PC-3 (cell line): ENCODE results near the gene DPM3. TPM values are rescaled to one million over a fixed set of nuclear protein-coding genes. Genes with fewer than 3 reads are reported as not detected.

ENCODE experiments used
- ATAC-seq: fragments of 200-7000 bp; cut with Tn5 transposase; 2 replicates; pipeline ENCODE4 v1.9.1; 2020; ENCODE audit warnings: mild to moderate bottlenecking, moderate library complexity
- BruUV-seq: library from RNA; stranded (reverse); fragments of 400-500 nt; replicated peaks from 2 replicates; lab custom pipeline; 2021; lab: Mats Ljungman, UMichigan
- CTCF ChIA-PET: fragments of 300-600 bp; sonication (Branson Sonifier 250); formaldehyde crosslinking; loops from one replicate; lab custom pipeline; 2022; ENCODE audit warnings: antibody characterized with exemption; lab: Charles Lee
- POLR2A ChIA-PET: fragments of 300-600 bp; sonication (Branson Sonifier 250); formaldehyde crosslinking; loops from one replicate; lab custom pipeline; 2022; ENCODE audit warnings: antibody characterized with exemption; ENCODE audit not compliant: unreplicated experiment; lab: Charles Lee
- DNase-seq: peaks from one replicate; pipeline ENCODE4 v3.0.0-alpha.2; 2015
- H2AFZ ChIP-seq: fragments of 300-600 bp; sonication (generic); 2 replicates; pipeline ENCODE4 v1.6.0; 2016; ENCODE audit warnings: antibody characterized with exemption, low read length
- H3F3A ChIP-seq: fragments of 300-600 bp; sonication (generic); one replicate; pipeline ENCODE4 v1.6.0; 2017; ENCODE audit warnings: antibody characterized with exemption, low read length, control low read depth, mild to moderate bottlenecking; ENCODE audit not compliant: unreplicated experiment
- H3K27ac ChIP-seq: fragments of 300-600 bp; sonication (generic); 2 replicates; pipeline ENCODE4 v1.5.1; 2016; ENCODE audit warnings: mild to moderate bottlenecking, low read length
- H3K27me3 ChIP-seq: fragments of 300-600 bp; sonication (generic); 2 replicates; pipeline ENCODE4 v1.6.1; 2016; ENCODE audit warnings: low read length, mixed read lengths
- H3K36me3 ChIP-seq: fragments of 300-600 bp; sonication (generic); 2 replicates; pipeline ENCODE4 v1.6.1; 2016; ENCODE audit warnings: low read depth, mixed run types, low read length, mixed read lengths
- H3K4me1 ChIP-seq: fragments of 300-600 bp; sonication (generic); 2 replicates; pipeline ENCODE4 v1.5.1; 2016; ENCODE audit warnings: low read length; ENCODE audit not compliant: insufficient read depth
- H3K4me2 ChIP-seq: fragments of 300-600 bp; sonication (generic); 2 replicates; pipeline ENCODE4 v1.6.0; 2016; ENCODE audit warnings: low read length
- H3K4me3 ChIP-seq: fragments of 300-600 bp; sonication (generic); 2 replicates; pipeline ENCODE4 v1.5.1; 2016; ENCODE audit warnings: mild to moderate bottlenecking, low read length, mixed read lengths
- H3K79me2 ChIP-seq: fragments of 300-600 bp; sonication (generic); 2 replicates; pipeline ENCODE4 v1.6.1; 2017; ENCODE audit warnings: low read length, mixed read lengths
- H3K9ac ChIP-seq: fragments of 300-600 bp; sonication (generic); 2 replicates; pipeline ENCODE4 v1.6.0; 2016; ENCODE audit warnings: mild to moderate bottlenecking, low read length
- H3K9me2 ChIP-seq: fragments of 300-600 bp; sonication (generic); replicated peaks from 2 replicates; pipeline ENCODE4 v1.6.1; 2016; ENCODE audit warnings: mixed run types, low read length, mixed read lengths
- H3K9me3 ChIP-seq: fragments of 300-600 bp; sonication (generic); 2 replicates; pipeline ENCODE4 v1.6.1; 2016; ENCODE audit warnings: low read length, mixed read lengths
- H4K20me1 ChIP-seq: fragments of 300-600 bp; sonication (generic); 2 replicates; pipeline ENCODE4 v1.6.1; 2016; ENCODE audit warnings: low read length, mixed read lengths
- EZH2 ChIP-seq: fragments of 300-600 bp; sonication (generic); IDR thresholded peaks from one replicate; pipeline ENCODE4 v1.6.1; 2017; ENCODE audit warnings: antibody characterized with exemption, mild to moderate bottlenecking, low read length; ENCODE audit not compliant: unreplicated experiment
- EZH2phosphoT487 ChIP-seq: fragments of 300-600 bp; sonication (generic); IDR thresholded peaks from 2 replicates; pipeline ENCODE4 v1.6.1; 2018; ENCODE audit warnings: mild to moderate bottlenecking, antibody characterized with exemption, low read length, borderline replicate concordance
- intact Hi-C: fragments of 100-400 bp; cut with micrococcal nuclease; formaldehyde crosslinking; loops from 2 replicates; pipeline ENCODE4 v1.9.0; 2023
- total RNA-seq: library from RNA; depleted of rRNA; stranded (reverse); fragments of >200 nt; gene quantifications from 2 replicates; pipeline ENCODE4 v1.2.3, GENCODE V29; 2014
- TF ChIP-seq, protein P1 (sequence below): fragments of 300-600 bp; sonication (generic); conservative IDR thresholded peaks from 2 replicates; pipeline ENCODE4 v1.5.1; 2017; ENCODE audit warnings: antibody characterized with exemption, low read depth, mild to moderate bottlenecking, low read length

DPM3 gene
- total RNA-seq, 1 experiment from 2014 or later = 74.3 TPM

DNA sequence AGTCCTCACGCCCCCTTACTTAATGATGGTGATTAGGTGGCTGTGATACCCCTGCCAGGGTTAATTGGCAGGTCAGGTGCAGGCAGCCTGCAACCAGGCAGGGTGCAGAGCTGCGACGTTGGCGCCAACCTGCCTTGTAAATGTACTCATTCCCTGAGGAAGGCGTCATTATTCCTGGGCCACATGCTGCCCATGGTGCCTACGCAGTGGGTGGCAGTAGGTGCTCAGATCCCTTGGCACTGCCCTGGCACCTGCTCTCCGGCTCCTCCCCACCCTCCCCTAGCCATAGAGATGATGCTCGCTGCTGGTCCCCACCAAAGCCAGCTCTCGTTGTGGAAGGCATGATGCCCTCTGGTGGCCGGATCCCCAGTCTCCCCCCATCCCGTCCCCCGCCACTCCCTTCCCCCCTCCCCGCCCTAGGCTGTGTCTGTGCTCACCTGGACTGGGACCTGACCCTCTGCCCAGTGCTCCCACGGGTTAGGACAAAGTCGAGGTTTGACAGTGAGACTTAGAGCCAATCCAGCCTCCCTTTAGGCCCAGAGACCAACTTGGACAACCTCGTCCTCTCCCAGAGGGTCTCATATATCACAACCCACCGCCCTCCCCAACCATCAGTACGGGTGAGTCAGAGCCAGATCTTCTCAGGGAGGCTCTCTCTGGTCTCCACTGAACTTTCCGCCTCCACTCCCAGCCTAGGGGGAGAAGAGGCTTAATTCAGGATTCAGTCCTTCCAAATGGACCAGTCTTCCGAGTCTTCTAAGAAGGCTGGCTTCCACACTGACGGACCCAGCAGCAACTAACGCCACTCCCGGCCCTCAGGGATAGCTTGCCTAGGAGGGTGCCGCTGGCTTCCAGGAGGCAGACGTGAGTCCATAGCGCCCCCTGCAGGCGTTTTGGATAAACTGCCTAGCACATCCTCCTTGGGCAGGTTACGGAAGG, 27.1 kb upstream of the DPM3 start:
- H3K4me2 ChIP-seq = peak overlapping the region; percentile 93
- no peak for TF ChIP-seq EZH2
- TF ChIP-seq, protein P1, sequence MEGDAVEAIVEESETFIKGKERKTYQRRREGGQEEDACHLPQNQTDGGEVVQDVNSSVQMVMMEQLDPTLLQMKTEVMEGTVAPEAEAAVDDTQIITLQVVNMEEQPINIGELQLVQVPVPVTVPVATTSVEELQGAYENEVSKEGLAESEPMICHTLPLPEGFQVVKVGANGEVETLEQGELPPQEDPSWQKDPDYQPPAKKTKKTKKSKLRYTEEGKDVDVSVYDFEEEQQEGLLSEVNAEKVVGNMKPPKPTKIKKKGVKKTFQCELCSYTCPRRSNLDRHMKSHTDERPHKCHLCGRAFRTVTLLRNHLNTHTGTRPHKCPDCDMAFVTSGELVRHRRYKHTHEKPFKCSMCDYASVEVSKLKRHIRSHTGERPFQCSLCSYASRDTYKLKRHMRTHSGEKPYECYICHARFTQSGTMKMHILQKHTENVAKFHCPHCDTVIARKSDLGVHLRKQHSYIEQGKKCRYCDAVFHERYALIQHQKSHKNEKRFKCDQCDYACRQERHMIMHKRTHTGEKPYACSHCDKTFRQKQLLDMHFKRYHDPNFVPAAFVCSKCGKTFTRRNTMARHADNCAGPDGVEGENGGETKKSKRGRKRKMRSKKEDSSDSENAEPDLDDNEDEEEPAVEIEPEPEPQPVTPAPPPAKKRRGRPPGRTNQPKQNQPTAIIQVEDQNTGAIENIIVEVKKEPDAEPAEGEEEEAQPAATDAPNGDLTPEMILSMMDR = peak; percentile 99
- peak; percentile 86 for ATAC-seq
- no peaks in the 10 kb centered on the region for H3K9me3 ChIP-seq
- intact Hi-C loops = loop anchor here (1.0 kb wide), 2 partner anchors 32 to 76 kb away; partner anchors contain the start of gene SLC50A1
- no TSS peak for BruUV-seq
- H3K4me1 ChIP-seq = peaks cover 12% of the 10 kb centered on the region; the same call in 1 of the 2 replicates
- DNase-seq = peak; percentile 94
- no peaks in the 10 kb centered on the region for H4K20me1 ChIP-seq
- peak overlapping the region; percentile 67 for H3K4me3 ChIP-seq
- H2AFZ ChIP-seq = peak overlapping the region; percentile 88
- H3K9ac ChIP-seq = peak overlapping the region; percentile 34; the same call in 1 of the 2 replicates
- CTCF ChIA-PET = interaction anchor here (0.5 to 2.7 kb wide), 13 partner anchors 13 to 124 kb away, joined by 3 to 57 read pairs (median 5); no protein-coding TSS in a partner anchor
- POLR2A ChIA-PET = interaction anchor here (0.6 kb wide), 1 partner anchor 32 kb away, joined by 4 read pairs; no protein-coding TSS in a partner anchor
- H3F3A ChIP-seq = no peaks in the 10 kb centered on the region
- H3K9me2 ChIP-seq = no peaks in the 10 kb centered on the region
- H3K27me3 ChIP-seq = no peaks in the 10 kb centered on the region
- peaks cover 14% of the 10 kb centered on the region for H3K79me2 ChIP-seq
- H3K36me3 ChIP-seq = peaks cover 8% of the 10 kb centered on the region; the same call in 1 of the 2 replicates
- H3K27ac ChIP-seq = peak overlapping the region; percentile 19

- ChIA-PET CTCF (interaction anchor here (0.5 to 2.7 kb wide), 11 partner anchors 12 to 107 kb away, joined by 3 to 57 read pairs (median 5); no protein-coding TSS in a partner anchor), POLR2A (no interaction called here)
- TF ChIP-seq EZH2phosphoT487 = no peak
- TF ChIP-seq EZH2 = no peak
- TF ChIP-seq, protein P1 = no peak
- no peaks in the 10 kb centered on the region for H3F3A ChIP-seq
- 0 out of 2 replicates have a peak overlapping the region, but pooled peaks have one; percentile 93 for H3K4me2 ChIP-seq
- no peak overlapping the region for H3K27ac ChIP-seq
- no peaks in the 10 kb centered on the region for H3K27me3 ChIP-seq
- H3K79me2 ChIP-seq = peaks cover 6% of the 10 kb centered on the region; the same call in 1 of the 2 replicates
- H3K9me2 ChIP-seq = no peaks in the 10 kb centered on the region
- BruUV-seq = no TSS peak
- H3K9me3 ChIP-seq = no peaks in the 10 kb centered on the region
- intact Hi-C loops = loop anchor here (1.0 kb wide), 2 partner anchors 31 to 75 kb away; partner anchors contain the start of gene SLC50A1
- H2AFZ ChIP-seq = no peak overlapping the region
- DNase-seq (no peak), ATAC-seq (no peak)
- peaks cover 8% of the 10 kb centered on the region; the same call in 1 of the 2 replicates for H3K36me3 ChIP-seq
- H3K4me1 ChIP-seq = peaks cover 4% of the 10 kb centered on the region; the same call in 1 of the 2 replicates
- H3K4me3 ChIP-seq = no peak overlapping the region
- no peak overlapping the region for H3K9ac ChIP-seq
- no peaks in the 10 kb centered on the region for H4K20me1 ChIP-seq
These were observed 26.3 kb upstream of the DPM3 start for GRCh38 chr1:155166471-155167165.
